Gastrocnemius medialis (tissue), 4 donors: ENCODE data around the gene GALNS.

Experiments used
- POLR2A ChIP-seq, 2 donors: fragments of 450-650 bp; IDR thresholded peaks; one replicate each; pipeline ENCODE4 v1.6.1; 2017; ENCODE audit warnings: antibody characterized with exemption in 2 of 2, mild to moderate bottlenecking in 2 of 2, moderate library complexity in 2 of 2
- TF ChIP-seq, protein P1 (sequence below), 5 experiments: fragments of 450-650 bp in 3 of 5; fragments of 200-600 bp in 2 of 5; sonication (generic) in 2 of 5; IDR thresholded peaks in 4 of 5; conservative IDR thresholded peaks in 1 of 5; 1 replicate in 4 of 5; 2 replicates in 1 of 5; pipeline ENCODE4 v1.5.1; 2016 to 2019; ENCODE audit warnings: antibody characterized with exemption in 5 of 5, mild to moderate bottlenecking in 3 of 5, moderate library complexity in 3 of 5

GRCh38 chr16:88826070-88826840 lies 30.5 kb downstream of the GALNS start:
- TF ChIP-seq, protein P1, sequence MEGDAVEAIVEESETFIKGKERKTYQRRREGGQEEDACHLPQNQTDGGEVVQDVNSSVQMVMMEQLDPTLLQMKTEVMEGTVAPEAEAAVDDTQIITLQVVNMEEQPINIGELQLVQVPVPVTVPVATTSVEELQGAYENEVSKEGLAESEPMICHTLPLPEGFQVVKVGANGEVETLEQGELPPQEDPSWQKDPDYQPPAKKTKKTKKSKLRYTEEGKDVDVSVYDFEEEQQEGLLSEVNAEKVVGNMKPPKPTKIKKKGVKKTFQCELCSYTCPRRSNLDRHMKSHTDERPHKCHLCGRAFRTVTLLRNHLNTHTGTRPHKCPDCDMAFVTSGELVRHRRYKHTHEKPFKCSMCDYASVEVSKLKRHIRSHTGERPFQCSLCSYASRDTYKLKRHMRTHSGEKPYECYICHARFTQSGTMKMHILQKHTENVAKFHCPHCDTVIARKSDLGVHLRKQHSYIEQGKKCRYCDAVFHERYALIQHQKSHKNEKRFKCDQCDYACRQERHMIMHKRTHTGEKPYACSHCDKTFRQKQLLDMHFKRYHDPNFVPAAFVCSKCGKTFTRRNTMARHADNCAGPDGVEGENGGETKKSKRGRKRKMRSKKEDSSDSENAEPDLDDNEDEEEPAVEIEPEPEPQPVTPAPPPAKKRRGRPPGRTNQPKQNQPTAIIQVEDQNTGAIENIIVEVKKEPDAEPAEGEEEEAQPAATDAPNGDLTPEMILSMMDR (IDR thresholded peaks at IDR 0.05 in 4 of 5, conservative IDR thresholded peaks at IDR 0.05 in 1 of 5) = no peak
- no peak for TF ChIP-seq POLR2A (IDR thresholded peaks at IDR 0.05)
